WTC11 (cell line): Measurements from ENCODE around the gene CLDN34. TPM values are rescaled to one million over a fixed set of nuclear protein-coding genes. Genes with fewer than 3 reads are reported as not detected.

ENCODE experiments used
- ATAC-seq: fragments of 200-7000 bp; cut with Tn5 transposase; 2 replicates; pipeline ENCODE4 v1.10.0; 2021; ENCODE audit warnings: mild to moderate bottlenecking, moderate library complexity
- CTCF ChIA-PET: fragments of 300-600 bp; sonication (Branson Sonifier 250); formaldehyde crosslinking; loops from one replicate; lab custom pipeline; 2021; ENCODE audit warnings: antibody characterized with exemption; lab: Charles Lee
- POLR2A ChIA-PET: fragments of 350-600 bp; sonication (Branson Sonifier 250); formaldehyde crosslinking; loops from one replicate; lab custom pipeline; 2021; ENCODE audit warnings: antibody characterized with exemption; lab: Charles Lee
- DNase-seq: peaks from one replicate; pipeline ENCODE4 v3.0.0; 2021; ENCODE audit warnings: low spot score
- H3K27ac Mint-ChIP-seq: 2 replicates; pipeline ENCODE4 v1.8.0; 2021; ENCODE audit warnings: mixed read lengths
- H3K27me3 Mint-ChIP-seq: 2 replicates; pipeline ENCODE4 v1.8.0; 2021; ENCODE audit warnings: low read depth, mild to moderate bottlenecking, moderate library complexity, mixed read lengths
- H3K36me3 Mint-ChIP-seq: 2 replicates; pipeline ENCODE4 v1.8.0; 2021; ENCODE audit warnings: mixed read lengths
- H3K4me1 Mint-ChIP-seq: 2 replicates; pipeline ENCODE4 v1.8.0; 2022; ENCODE audit warnings: mixed read lengths
- H3K4me3 Mint-ChIP-seq: 2 replicates; pipeline ENCODE4 v1.8.0; 2021; ENCODE audit warnings: mild to moderate bottlenecking, moderate library complexity, mixed read lengths
- H3K9me3 Mint-ChIP-seq: 2 replicates; pipeline ENCODE4 v1.8.0; 2021; ENCODE audit warnings: mixed read lengths
- EMX1 ChIP-seq: fragments of 250-450 bp; sonication (Bioruptor Pico); IDR thresholded peaks from 2 replicates; pipeline ENCODE4 v1.8.0; 2021; ENCODE audit warnings: mild to moderate bottlenecking
- MYBL2 ChIP-seq: sonication (generic); formaldehyde crosslinking; IDR thresholded peaks from 2 replicates; pipeline ENCODE4 v1.8.1; 2023; ENCODE audit warnings: mild to moderate bottlenecking, moderate library complexity, missing genetic modification reagents
- NFATC4 ChIP-seq: fragments of 250-450 bp; sonication (Bioruptor Pico); IDR thresholded peaks from 2 replicates; pipeline ENCODE4 v1.9.0; 2021; ENCODE audit warnings: mild to moderate bottlenecking
- SMAD3 ChIP-seq: sonication (generic); formaldehyde crosslinking; IDR thresholded peaks from 2 replicates; pipeline ENCODE4 v1.8.0; 2022; ENCODE audit warnings: missing genetic modification reagents, mild to moderate bottlenecking, borderline replicate concordance
- SOX15 ChIP-seq: fragments of 250-450 bp; sonication (Bioruptor Pico); IDR thresholded peaks from 2 replicates; pipeline ENCODE4 v1.9.0; 2021; ENCODE audit warnings: mild to moderate bottlenecking
- TCF7 ChIP-seq: sonication (generic); formaldehyde crosslinking; IDR thresholded peaks from 2 replicates; pipeline ENCODE4 v1.8.0; 2022; ENCODE audit warnings: mild to moderate bottlenecking, low read depth, missing genetic modification reagents, moderate library complexity
- ZBTB21 ChIP-seq: sonication (generic); formaldehyde crosslinking; IDR thresholded peaks from 2 replicates; pipeline ENCODE4 v1.8.1; 2023; ENCODE audit warnings: mild to moderate bottlenecking, missing genetic modification reagents, borderline replicate concordance
- ZNF121 ChIP-seq: sonication (generic); formaldehyde crosslinking; IDR thresholded peaks from 2 replicates; pipeline ENCODE4 v1.8.0; 2023; ENCODE audit warnings: missing genetic modification reagents
- ZNF138 ChIP-seq: sonication (generic); formaldehyde crosslinking; conservative IDR thresholded peaks from 2 replicates; pipeline ENCODE4 v1.8.1; 2022; ENCODE audit warnings: mild to moderate bottlenecking, moderate library complexity, missing genetic modification reagents
- ZNF396 ChIP-seq: fragments of 250-450 bp; sonication (Bioruptor Pico); IDR thresholded peaks from 2 replicates; pipeline ENCODE4 v1.8.0; 2021; ENCODE audit warnings: mild to moderate bottlenecking, moderate library complexity, borderline replicate concordance
- ZNF416 ChIP-seq: fragments of 250-450 bp; sonication (Bioruptor Pico); IDR thresholded peaks from 2 replicates; pipeline ENCODE4 v1.9.0; 2021; ENCODE audit warnings: mild to moderate bottlenecking, inconsistent platforms
- total RNA-seq: library from RNA; stranded (reverse); gene quantifications from 3 replicates; pipeline ENCODE4 v1.2.3, GENCODE V29; 2021
- TF ChIP-seq, protein P1 (sequence below): sonication (generic); formaldehyde crosslinking; IDR thresholded peaks from 2 replicates; pipeline ENCODE4 v1.8.0; 2023; ENCODE audit warnings: missing genetic modification reagents, mild to moderate bottlenecking, borderline replicate concordance
- TF ChIP-seq, protein P2 (sequence below): sonication (generic); formaldehyde crosslinking; IDR thresholded peaks from 2 replicates; pipeline ENCODE4 v1.8.1; 2023; ENCODE audit warnings: mild to moderate bottlenecking, missing genetic modification reagents, borderline replicate concordance
- TF ChIP-seq, protein P3 (sequence below): sonication (generic); formaldehyde crosslinking; IDR thresholded peaks from 2 replicates; pipeline ENCODE4 v1.8.1; 2023; ENCODE audit warnings: mild to moderate bottlenecking, missing genetic modification reagents
- TF ChIP-seq, protein P4 (sequence below): sonication (generic); formaldehyde crosslinking; IDR thresholded peaks from 2 replicates; pipeline ENCODE4 v1.8.1; 2023; ENCODE audit warnings: mild to moderate bottlenecking, moderate library complexity, missing genetic modification reagents
- TF ChIP-seq, protein P5 (sequence below): sonication (generic); formaldehyde crosslinking; conservative IDR thresholded peaks from 2 replicates; pipeline ENCODE4 v1.8.1; 2023; ENCODE audit warnings: mild to moderate bottlenecking, low read depth, missing genetic modification reagents, moderate library complexity
- TF ChIP-seq, protein P6 (sequence below): sonication (generic); formaldehyde crosslinking; IDR thresholded peaks from 2 replicates; pipeline ENCODE4 v1.8.1; 2023; ENCODE audit warnings: mild to moderate bottlenecking, missing genetic modification reagents, moderate library complexity

CLDN34 gene
- total RNA-seq, 1 experiment from 2014 or later = 0.52 TPM

DNA sequence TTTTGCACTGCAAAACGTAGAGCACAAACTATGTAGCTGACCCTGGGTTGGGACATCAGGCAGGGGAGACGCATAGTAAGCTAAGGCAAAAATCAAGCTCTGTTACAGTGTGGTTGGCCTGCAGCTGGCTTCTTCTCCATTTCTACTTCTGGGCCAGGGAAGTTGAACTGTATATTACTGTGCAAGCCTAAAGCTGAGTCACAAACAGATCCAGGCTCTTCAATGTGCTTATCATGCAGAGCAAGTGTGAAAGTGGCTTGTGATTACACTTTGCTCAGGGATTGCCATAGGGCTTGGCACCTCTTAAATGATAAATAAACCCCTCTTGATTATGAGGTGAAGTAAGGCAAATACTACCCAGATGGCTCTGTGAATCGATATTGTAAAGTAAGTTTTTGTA is 40.5 kb downstream of the CLDN34 start (continued):
- TF ChIP-seq, protein P1, sequence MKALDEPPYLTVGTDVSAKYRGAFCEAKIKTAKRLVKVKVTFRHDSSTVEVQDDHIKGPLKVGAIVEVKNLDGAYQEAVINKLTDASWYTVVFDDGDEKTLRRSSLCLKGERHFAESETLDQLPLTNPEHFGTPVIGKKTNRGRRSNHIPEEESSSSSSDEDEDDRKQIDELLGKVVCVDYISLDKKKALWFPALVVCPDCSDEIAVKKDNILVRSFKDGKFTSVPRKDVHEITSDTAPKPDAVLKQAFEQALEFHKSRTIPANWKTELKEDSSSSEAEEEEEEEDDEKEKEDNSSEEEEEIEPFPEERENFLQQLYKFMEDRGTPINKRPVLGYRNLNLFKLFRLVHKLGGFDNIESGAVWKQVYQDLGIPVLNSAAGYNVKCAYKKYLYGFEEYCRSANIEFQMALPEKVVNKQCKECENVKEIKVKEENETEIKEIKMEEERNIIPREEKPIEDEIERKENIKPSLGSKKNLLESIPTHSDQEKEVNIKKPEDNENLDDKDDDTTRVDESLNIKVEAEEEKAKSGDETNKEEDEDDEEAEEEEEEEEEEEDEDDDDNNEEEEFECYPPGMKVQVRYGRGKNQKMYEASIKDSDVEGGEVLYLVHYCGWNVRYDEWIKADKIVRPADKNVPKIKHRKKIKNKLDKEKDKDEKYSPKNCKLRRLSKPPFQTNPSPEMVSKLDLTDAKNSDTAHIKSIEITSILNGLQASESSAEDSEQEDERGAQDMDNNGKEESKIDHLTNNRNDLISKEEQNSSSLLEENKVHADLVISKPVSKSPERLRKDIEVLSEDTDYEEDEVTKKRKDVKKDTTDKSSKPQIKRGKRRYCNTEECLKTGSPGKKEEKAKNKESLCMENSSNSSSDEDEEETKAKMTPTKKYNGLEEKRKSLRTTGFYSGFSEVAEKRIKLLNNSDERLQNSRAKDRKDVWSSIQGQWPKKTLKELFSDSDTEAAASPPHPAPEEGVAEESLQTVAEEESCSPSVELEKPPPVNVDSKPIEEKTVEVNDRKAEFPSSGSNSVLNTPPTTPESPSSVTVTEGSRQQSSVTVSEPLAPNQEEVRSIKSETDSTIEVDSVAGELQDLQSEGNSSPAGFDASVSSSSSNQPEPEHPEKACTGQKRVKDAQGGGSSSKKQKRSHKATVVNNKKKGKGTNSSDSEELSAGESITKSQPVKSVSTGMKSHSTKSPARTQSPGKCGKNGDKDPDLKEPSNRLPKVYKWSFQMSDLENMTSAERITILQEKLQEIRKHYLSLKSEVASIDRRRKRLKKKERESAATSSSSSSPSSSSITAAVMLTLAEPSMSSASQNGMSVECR (CRISPR knock-in tag) = no peak
- TF ChIP-seq, protein P2, sequence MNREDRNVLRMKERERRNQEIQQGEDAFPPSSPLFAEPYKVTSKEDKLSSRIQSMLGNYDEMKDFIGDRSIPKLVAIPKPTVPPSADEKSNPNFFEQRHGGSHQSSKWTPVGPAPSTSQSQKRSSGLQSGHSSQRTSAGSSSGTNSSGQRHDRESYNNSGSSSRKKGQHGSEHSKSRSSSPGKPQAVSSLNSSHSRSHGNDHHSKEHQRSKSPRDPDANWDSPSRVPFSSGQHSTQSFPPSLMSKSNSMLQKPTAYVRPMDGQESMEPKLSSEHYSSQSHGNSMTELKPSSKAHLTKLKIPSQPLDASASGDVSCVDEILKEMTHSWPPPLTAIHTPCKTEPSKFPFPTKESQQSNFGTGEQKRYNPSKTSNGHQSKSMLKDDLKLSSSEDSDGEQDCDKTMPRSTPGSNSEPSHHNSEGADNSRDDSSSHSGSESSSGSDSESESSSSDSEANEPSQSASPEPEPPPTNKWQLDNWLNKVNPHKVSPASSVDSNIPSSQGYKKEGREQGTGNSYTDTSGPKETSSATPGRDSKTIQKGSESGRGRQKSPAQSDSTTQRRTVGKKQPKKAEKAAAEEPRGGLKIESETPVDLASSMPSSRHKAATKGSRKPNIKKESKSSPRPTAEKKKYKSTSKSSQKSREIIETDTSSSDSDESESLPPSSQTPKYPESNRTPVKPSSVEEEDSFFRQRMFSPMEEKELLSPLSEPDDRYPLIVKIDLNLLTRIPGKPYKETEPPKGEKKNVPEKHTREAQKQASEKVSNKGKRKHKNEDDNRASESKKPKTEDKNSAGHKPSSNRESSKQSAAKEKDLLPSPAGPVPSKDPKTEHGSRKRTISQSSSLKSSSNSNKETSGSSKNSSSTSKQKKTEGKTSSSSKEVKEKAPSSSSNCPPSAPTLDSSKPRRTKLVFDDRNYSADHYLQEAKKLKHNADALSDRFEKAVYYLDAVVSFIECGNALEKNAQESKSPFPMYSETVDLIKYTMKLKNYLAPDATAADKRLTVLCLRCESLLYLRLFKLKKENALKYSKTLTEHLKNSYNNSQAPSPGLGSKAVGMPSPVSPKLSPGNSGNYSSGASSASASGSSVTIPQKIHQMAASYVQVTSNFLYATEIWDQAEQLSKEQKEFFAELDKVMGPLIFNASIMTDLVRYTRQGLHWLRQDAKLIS (CRISPR knock-in tag) = no peak
- TF ChIP-seq ZNF138 (CRISPR knock-in tag) (no peak), NFATC4 (CRISPR knock-in tag) (no peak), SOX15 (CRISPR knock-in tag) (no peak), ZNF416 (CRISPR knock-in tag) (no peak), SMAD3 (CRISPR knock-in tag) (no peak), ZNF396 (CRISPR knock-in tag) (no peak), ZNF121 (CRISPR knock-in tag) (no peak), TCF7 (no peak)
- TF ChIP-seq, protein P3, sequence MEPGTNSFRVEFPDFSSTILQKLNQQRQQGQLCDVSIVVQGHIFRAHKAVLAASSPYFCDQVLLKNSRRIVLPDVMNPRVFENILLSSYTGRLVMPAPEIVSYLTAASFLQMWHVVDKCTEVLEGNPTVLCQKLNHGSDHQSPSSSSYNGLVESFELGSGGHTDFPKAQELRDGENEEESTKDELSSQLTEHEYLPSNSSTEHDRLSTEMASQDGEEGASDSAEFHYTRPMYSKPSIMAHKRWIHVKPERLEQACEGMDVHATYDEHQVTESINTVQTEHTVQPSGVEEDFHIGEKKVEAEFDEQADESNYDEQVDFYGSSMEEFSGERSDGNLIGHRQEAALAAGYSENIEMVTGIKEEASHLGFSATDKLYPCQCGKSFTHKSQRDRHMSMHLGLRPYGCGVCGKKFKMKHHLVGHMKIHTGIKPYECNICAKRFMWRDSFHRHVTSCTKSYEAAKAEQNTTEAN (CRISPR knock-in tag) = no peak
- TF ChIP-seq, protein P4, sequence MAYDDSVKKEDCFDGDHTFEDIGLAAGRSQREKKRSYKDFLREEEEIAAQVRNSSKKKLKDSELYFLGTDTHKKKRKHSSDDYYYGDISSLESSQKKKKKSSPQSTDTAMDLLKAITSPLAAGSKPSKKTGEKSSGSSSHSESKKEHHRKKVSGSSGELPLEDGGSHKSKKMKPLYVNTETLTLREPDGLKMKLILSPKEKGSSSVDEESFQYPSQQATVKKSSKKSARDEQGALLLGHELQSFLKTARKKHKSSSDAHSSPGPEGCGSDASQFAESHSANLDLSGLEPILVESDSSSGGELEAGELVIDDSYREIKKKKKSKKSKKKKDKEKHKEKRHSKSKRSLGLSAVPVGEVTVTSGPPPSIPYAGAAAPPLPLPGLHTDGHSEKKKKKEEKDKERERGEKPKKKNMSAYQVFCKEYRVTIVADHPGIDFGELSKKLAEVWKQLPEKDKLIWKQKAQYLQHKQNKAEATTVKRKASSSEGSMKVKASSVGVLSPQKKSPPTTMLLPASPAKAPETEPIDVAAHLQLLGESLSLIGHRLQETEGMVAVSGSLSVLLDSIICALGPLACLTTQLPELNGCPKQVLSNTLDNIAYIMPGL = no peak
- TF ChIP-seq, all 79 proteins: peak for 0

DNA sequence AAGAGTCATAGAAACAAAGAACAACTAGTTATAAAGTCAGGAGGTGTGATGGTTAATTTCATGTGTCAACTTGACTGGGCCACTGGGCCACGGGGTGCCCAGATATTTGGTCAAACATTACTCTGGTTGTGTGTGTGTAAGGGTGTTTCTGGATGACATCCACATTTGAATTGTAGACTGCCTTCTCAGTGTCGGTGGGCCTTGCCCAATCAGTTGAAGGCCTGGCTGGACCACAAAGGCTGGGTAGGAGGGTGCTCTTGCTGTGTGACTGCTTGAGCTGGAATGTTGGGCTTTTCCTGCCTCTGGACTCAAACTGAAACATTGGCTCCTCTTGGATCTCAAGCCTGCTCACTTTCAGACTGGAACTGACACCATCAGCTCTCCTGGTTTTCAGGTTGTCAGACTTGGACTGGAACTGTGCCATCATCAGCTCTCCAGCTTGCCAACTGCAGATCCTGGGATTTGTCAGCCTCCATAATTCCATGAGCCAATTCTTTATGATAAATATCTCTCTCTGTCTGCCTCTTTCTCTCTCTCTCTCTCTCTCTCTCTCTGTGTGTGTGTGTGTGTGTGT is 41.4 kb downstream of the CLDN34 start:
- Mint-ChIP-seq H3K27me3 (peaks cover 4% of the 10 kb centered on the region), H3K4me3 (no peak overlapping the region), H3K9me3 (no peaks in the 10 kb centered on the region), H3K4me1 (peaks cover 51% of the 10 kb centered on the region), H3K27ac (no peak overlapping the region), H3K36me3 (peaks cover 2% of the 10 kb centered on the region; the same call in 1 of the 2 replicates)
- DNase-seq (no peak), ATAC-seq (no peak)
- POLR2A ChIA-PET = no interaction called here
- CTCF ChIA-PET = no interaction called here
- TF ChIP-seq, protein P5, sequence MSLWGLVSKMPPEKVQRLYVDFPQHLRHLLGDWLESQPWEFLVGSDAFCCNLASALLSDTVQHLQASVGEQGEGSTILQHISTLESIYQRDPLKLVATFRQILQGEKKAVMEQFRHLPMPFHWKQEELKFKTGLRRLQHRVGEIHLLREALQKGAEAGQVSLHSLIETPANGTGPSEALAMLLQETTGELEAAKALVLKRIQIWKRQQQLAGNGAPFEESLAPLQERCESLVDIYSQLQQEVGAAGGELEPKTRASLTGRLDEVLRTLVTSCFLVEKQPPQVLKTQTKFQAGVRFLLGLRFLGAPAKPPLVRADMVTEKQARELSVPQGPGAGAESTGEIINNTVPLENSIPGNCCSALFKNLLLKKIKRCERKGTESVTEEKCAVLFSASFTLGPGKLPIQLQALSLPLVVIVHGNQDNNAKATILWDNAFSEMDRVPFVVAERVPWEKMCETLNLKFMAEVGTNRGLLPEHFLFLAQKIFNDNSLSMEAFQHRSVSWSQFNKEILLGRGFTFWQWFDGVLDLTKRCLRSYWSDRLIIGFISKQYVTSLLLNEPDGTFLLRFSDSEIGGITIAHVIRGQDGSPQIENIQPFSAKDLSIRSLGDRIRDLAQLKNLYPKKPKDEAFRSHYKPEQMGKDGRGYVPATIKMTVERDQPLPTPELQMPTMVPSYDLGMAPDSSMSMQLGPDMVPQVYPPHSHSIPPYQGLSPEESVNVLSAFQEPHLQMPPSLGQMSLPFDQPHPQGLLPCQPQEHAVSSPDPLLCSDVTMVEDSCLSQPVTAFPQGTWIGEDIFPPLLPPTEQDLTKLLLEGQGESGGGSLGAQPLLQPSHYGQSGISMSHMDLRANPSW (CRISPR knock-in tag) = no peak
- TF ChIP-seq, protein P2 (CRISPR knock-in tag) = no peak
- TF ChIP-seq EMX1 (CRISPR knock-in tag) (no peak), MYBL2 (CRISPR knock-in tag) (no peak), ZBTB21 (CRISPR knock-in tag) (no peak)
- TF ChIP-seq, protein P6, sequence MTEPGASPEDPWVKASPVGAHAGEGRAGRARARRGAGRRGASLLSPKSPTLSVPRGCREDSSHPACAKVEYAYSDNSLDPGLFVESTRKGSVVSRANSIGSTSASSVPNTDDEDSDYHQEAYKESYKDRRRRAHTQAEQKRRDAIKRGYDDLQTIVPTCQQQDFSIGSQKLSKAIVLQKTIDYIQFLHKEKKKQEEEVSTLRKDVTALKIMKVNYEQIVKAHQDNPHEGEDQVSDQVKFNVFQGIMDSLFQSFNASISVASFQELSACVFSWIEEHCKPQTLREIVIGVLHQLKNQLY (CRISPR knock-in tag) = no peak
